ENCODE measurements around the gene MACIR. TPM values are rescaled to one million over a fixed set of nuclear protein-coding genes. Genes with fewer than 3 reads are reported as not detected.

Gene MACIR
- total and polyA plus RNA-seq, 3 donors from 2014 or later = 12.8 to 21.6 (median 18.4) TPM

GRCh38 chr5:103228588-103228987, 30.0 kb upstream of the MACIR start:
- H3K4me1 ChIP-seq = no peaks in the 10 kb centered on the region
- intact Hi-C loops (cut with DNase I; ENCODE audit: low total_unique reads) = no loop called here
- TF ChIP-seq CTCF (IDR thresholded peaks at IDR 0.05) (no peak), POLR2A (IDR thresholded peaks at IDR 0.05) (no peak)
- H3K36me3 ChIP-seq (ENCODE audit: low read depth, missing control alignments) = no peaks in the 10 kb centered on the region
- H3K4me3 ChIP-seq = no peak overlapping the region
- H3K9me3 ChIP-seq = no peaks in the 10 kb centered on the region
- H3K27me3 ChIP-seq = no peaks in the 10 kb centered on the region
- no peak overlapping the region for H3K27ac ChIP-seq
- 85 to 95% methylated on average over 1 of the region's 1 CpG for WGBS, 2 donors
- no peak for DNase-seq

- no peaks in the 10 kb centered on the region for H3K4me1 ChIP-seq
- H3K4me3 ChIP-seq = no peak overlapping the region
- peak; percentile 46 for DNase-seq
- H3K36me3 ChIP-seq (ENCODE audit: low read depth, missing control alignments) = no peaks in the 10 kb centered on the region
- intact Hi-C loops (cut with DNase I; ENCODE audit: low total_unique reads) = no loop called here
- no peaks in the 10 kb centered on the region for H3K27me3 ChIP-seq
- TF ChIP-seq POLR2A (IDR thresholded peaks at IDR 0.05) = no peak
- TF ChIP-seq CTCF (IDR thresholded peaks at IDR 0.05) = peak; percentile 62 to 72 (median 69)
- no peak overlapping the region for H3K27ac ChIP-seq
- 84 to 88% methylated on average over 7 of the region's 7 CpGs for WGBS, 2 donors
- H3K9me3 ChIP-seq = no peaks in the 10 kb centered on the region
Measured at GRCh38 chr5:103232393-103232999, 26.1 kb upstream of the MACIR start.

- 79 to 84% methylated on average over 4 of the region's 4 CpGs for WGBS, 2 donors
Measured at GRCh38 chr5:103234239-103234975, 24.2 kb upstream of the MACIR start.

GRCh38 chr5:103235891-103236290, 22.7 kb upstream of the MACIR start:
- 68 to 88% methylated on average over 1 of the region's 1 CpG for WGBS, 2 donors
- no peak for DNase-seq

More at GRCh38 chr5:103234239-103234975, 24.2 kb upstream of the MACIR start:
- no peak for DNase-seq
- Histone ChIP-seq H3K36me3 (ENCODE audit: low read depth, missing control alignments) (no peaks in the 10 kb centered on the region), H3K27ac (no peak overlapping the region), H3K9me3 (no peaks in the 10 kb centered on the region), H3K27me3 (no peaks in the 10 kb centered on the region), H3K4me1 (no peaks in the 10 kb centered on the region), H3K4me3 (no peak overlapping the region)
- intact Hi-C loops (cut with DNase I; ENCODE audit: low total_unique reads) = no loop called here
- TF ChIP-seq CTCF (IDR thresholded peaks at IDR 0.05) (no peak), POLR2A (IDR thresholded peaks at IDR 0.05) (no peak)

More at GRCh38 chr5:103235891-103236290, 22.7 kb upstream of the MACIR start:
- Histone ChIP-seq H3K36me3 (ENCODE audit: low read depth, missing control alignments) (no peaks in the 10 kb centered on the region), H3K27me3 (no peaks in the 10 kb centered on the region), H3K27ac (no peak overlapping the region), H3K9me3 (no peaks in the 10 kb centered on the region), H3K4me3 (no peak overlapping the region), H3K4me1 (no peaks in the 10 kb centered on the region)
- intact Hi-C loops (cut with DNase I; ENCODE audit: low total_unique reads) = no loop called here
- TF ChIP-seq CTCF (IDR thresholded peaks at IDR 0.05) = no peak
- TF ChIP-seq POLR2A (IDR thresholded peaks at IDR 0.05) = no peak
